AG08396 (cell line): ENCODE measurements around the gene CLDND2.
"Not testable (repeated sequence)": the region's sequence is repeated elsewhere in the genome, so short reads cannot be mapped to it uniquely, and the experiment has no call there.

ENCODE experiments used
- DNase-seq: peaks from one replicate; pipeline ENCODE4 v3.0.0; 2012; ENCODE audit warnings: low spot score, mixed read lengths

CLDND2 gene, protein sequence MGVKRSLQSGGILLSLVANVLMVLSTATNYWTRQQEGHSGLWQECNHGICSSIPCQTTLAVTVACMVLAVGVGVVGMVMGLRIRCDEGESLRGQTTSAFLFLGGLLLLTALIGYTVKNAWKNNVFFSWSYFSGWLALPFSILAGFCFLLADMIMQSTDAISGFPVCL

DNA sequence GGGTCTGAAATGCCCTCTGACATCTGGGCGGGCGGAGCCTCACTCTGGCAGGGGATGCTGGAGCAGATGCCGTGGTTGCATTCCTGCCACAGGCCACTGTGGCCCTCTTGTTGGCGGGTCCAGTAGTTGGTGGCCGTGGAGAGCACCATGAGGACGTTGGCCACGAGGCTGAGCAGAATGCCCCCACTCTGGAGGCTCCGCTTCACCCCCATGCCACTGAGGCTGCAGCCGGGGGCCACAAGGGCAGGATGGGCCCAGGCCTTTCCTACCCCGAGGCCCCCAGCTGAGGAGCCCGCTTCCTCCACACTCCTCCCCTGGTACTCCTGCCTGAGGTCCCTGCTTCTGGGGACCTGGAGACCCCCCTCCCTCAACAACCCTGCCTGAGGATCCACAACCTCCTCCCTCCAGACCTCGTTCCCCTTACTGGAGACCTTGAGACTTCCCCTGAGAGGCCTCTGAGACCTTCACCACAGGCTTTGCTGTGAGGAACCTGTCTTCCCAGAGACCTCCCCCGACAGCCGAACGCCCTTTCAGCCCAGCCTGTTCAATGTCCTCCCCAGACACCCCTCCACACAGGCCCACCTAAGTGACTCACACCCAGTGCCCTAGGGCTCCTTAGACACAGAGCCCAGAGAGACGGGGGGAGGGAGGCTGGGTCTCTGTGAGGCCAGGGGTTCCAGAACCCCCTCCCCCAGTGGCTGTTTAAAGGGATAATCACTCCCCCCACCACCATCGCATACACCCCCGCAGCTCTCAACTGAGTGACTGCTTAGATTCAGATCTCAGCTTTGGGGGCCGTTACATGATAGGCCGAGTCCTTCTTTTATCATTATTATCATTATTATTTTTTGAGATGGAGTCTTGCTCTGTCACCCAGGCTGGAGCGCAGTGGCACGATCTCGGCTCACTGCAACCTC lies at the start of gene CLDND2:
Gene CLDND2, minus strand, starts transcription at position 638 of the 917 bp plus-strand sequence. Its CDS starts 426 bp downstream, at position 212.
- DNase-seq, result peak; percentile 26

DNA sequence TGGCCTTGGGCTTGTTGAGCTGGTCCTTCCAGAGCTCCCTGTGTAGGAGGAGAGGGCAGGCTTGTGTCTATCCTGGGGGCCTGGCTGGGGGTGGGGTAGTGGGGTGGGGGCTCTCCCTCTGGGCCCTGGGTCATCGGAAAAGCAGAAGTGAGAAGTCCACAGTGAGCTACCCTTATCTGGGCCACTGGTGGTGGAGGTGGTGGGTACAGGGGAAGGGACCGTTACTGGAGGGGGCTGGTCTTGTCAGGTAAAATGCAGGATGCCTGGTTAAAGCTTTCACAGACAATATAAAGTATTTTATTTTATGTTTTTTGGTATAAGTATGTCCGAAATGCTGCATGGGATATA lies 49.0 kb upstream of the CLDND2 start:
- DNase-seq, result no peak

DNA sequence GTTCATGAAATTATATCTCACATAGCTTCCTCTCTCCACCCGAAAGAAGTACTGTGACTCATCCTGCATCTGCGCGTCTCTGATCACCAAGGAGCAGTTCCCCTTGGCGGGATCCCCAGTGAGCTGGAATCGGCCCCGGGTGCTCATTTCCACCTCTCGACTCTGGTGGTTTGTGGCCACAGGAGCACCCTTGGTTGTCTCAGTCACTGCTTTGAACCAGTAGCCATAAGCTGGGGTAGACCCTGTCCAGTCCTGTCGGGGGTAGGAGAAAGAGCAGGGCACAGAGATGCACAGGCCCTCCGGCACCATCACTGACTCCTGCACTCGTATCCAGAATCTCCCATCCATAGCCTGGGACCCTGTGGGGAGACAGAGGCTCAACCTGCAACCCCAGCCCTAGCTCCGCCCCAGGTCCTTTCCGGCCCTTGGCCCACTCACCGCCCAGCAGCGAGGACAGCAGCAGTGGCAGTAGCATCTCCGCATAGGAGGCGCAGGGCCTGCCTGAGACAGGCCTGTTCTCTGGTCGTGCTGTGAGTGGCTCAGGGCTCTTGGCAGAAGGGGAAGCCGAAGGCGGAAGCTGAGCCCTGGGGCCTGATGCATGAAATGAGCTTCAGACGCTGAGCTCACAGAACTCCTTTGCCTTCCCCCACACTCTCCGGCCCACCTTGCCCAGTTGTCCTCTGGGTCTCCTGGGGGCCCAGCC lies 48.5 kb upstream of the CLDND2 start, which contains the start of gene SIGLEC10:
Gene SIGLEC10, minus strand, starts transcription at position 536 of the 703 bp plus-strand sequence. Its CDS starts 61 bp downstream, at position 475.
- no peak for DNase-seq

DNA sequence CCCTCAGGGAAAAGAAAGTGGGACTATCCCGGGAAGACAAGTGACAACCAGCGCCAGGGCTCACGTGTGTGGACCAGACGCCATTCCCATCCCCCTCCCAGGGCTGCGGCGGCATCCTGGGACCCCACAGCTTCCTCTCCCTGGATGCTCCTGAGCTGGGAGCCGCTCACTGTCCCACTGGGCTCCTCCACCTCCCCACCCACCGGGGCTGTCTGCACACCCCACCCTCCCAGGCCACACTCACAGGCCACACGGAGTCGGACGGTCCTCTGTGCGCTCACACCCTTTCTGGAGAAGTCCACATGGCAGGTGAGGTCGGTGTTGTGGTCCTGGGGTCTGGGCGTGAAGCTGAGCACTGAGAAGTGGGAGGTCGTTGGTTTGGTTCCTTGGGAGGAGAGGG lies 47.6 kb upstream of the CLDND2 start:
- not testable (repeated sequence) for DNase-seq

DNA sequence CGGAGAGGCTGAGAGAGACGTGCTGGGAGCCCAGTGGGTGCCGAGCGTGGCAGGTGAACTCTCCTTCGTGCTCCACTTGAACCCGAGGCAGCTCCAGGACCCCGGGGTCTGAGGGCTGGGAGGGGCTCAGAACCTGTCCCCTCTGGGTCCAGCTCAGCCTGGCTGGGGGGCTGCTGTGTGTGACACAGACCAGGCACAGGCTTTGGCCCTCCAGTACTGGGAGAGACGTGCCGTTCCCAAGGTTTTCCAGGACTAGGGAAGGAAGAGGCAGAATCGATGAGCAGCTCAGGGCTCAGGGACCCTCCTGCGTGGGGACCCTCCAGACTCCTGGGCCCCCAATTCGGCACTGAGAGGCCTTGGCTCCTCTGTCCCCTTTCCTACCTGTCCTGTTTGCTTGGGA lies 46.4 kb upstream of the CLDND2 start:
- DNase-seq, result no peak

DNA sequence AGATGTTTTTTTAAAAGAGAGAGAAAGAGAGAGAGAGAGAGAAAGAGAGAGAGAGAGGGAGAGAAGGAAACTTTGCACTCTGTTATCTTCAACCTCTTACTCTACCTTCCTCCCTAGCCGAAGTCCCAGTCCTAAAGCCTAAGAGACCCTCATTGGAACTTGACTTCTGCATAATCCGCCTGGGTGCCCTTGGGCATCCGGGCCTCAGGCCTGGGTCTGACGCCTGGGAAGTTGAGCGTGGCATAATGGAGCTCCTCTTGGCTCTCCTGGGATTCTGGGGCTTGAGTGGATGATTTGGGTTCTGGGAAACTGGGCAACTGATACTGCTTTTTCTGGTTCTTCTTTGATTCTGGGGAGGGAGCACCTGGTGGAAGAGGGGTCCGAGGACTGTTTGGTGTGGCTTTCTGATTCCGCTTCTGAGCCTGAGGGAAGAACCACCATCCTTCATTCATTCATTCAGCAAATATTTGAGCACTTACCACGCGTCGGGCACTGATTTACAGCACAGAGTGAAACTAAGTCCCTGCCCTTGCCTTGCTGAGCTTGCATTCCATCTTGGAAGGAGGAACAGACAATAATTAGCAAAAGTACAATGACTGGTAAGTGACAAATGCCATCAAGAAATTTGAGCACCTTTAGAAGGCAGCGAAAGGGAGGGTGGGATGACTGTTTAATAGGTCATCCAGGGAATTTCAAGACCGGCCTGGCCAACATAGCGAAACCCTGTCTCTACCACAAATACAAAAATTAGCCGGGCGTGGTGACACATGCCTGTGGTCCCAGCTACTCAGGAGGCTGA lies 42.3 kb upstream of the CLDND2 start:
- DNase-seq, result no peak

DNA sequence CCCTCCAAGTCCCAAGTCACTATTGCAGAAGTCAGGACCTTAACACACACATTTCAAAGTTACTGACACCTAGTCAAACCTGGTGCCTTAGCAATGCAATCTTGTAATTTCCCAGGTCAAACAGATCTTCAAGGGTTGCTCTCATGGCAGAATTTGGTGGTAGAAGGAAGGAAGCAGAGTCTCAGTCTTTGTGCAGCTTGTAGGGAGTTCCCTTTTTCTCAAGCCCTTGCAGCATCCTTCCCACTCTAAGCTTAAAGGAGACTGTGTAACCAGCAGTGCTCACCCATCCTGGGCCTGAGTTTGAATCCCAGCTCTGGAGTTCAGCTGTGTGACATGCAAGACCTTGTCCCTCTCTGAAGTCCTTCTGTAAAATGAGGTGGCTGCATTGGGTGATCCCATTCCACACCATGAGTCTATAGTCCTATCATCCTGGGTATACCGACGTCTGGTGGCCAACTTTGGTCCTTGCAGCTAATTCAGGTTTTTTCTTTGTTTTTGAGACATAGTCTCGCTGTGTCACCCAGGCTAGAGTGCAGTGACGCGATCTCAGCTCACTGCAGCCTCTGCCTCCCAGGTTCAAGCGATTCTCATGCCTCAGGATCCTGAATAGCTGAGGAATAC lies 38.8 kb upstream of the CLDND2 start:
- no peak for DNase-seq

DNA sequence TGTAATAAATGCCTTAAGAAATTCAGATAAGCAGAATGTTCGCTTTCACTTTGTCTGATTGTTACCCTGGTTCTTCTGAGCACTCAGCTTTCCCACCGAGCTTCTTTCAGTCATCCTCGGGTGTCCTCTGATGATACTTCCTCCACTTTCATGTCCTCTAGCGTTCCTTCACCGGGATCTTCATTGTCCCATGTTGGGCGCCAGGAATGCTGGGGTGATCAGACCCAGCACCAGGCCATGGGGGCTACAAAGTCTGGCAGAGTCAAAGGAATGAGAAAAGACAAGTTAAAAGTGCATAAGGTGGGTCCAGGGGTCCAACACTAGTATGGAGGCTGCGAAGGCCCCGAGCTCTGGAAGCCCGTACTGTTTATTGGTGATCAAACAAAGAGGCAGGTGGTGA lies 33.3 kb upstream of the CLDND2 start:
- no peak for DNase-seq

DNA sequence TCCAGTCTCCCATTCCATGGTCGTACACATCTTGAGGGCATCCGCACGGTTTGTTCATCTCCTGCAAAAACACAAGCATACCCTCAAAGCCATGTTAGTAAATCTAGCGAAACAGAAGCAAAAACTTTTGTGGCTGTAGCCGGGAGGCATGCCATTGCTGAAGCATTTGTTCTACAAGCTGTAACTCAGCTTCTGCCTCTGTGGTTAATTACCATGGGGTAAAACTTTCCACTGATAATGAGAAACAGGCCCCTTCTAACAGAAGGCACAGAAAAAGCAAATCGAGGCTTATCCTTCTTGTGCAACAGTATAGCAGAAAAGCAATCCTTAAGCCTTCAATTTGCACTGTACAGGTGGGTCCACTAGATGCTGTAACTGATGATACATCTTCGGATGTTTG lies 31.1 kb upstream of the CLDND2 start:
- not testable (repeated sequence) for DNase-seq

DNA sequence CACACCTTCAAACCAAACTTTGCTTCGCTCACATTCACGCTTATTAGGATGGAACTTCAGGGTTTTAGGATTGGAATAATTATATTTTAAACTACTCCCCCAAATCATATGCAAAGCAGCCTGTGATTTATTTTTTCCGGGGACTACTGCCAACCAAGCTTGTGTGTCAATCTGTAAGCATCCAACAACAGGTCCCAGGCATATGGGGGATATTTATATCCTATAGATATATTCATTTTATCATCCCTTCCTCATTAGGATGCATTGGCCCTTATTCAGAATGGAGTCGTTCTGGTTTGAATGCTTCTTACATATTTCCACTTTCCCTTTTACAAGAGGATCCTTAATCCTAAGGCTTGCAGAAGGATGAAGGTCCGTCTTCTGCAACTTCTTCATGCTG lies 30.4 kb upstream of the CLDND2 start:
- no peak for DNase-seq

DNA sequence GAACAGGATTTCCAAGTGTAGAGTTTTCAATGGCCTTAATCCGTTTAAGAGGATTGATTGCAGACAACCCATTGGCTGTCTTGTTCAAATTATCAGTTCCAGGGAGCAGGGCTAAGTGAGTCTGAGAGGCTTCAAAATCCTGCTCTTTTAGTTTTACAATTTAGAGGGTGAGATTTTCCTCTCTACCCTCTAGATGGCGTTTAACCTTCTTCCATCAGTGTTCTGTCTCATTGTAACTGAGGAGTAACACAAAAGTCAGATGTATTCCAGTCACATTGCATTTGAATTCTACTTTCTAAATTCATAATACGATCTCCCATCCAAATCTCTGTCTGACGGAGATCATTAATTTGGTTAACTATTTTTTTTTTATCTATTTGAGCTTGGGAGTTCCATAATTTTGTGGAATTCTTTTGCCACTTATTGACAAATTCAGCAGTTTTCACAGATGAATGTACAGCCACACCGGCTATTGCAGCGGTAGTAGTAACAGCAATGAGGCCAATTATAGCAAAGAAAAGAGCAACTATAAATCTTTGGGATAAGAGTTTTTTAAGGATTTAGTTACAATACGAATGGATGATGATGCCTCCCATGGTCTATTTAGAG lies 29.4 kb upstream of the CLDND2 start:
- no peak for DNase-seq

DNA sequence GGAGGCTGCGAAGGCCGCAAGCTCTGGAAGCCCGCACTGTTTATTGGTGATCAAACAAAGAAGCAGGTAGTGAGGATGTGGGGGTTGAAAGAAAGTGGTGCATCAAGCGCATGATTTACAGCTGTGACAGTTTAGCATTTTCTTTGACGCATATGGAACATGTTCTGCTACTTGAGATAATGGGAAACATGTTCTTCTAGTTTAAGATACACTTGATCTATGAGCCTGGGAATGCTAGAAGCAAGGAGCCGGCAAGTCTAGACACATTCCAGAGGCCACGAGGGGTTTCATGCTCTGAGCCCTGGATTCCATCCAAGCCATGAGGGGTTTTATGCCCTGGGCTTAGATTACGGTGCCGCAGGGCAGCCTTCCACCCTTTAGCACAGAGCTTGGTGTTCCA lies 28.6 kb upstream of the CLDND2 start:
- not testable (repeated sequence) for DNase-seq

DNA sequence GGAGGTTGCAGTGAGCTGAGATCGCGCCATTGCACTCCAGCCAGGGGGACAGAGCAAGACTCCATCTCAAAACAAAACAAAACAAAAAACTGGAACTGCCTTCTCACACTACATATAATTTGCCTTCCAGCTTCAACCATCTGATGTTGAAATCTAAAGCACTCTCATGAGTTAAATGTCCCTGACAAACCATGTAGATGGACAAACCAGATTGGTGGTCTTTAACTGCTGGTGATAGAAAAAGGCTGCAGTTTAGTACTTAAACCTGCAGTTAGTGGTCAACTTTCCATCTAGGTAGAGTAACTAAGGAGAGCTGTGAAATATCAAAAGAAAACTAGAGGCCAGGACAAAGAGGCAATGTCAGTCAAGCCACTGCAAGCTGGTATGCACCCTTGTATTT lies 27.4 kb upstream of the CLDND2 start:
- no peak for DNase-seq

DNA sequence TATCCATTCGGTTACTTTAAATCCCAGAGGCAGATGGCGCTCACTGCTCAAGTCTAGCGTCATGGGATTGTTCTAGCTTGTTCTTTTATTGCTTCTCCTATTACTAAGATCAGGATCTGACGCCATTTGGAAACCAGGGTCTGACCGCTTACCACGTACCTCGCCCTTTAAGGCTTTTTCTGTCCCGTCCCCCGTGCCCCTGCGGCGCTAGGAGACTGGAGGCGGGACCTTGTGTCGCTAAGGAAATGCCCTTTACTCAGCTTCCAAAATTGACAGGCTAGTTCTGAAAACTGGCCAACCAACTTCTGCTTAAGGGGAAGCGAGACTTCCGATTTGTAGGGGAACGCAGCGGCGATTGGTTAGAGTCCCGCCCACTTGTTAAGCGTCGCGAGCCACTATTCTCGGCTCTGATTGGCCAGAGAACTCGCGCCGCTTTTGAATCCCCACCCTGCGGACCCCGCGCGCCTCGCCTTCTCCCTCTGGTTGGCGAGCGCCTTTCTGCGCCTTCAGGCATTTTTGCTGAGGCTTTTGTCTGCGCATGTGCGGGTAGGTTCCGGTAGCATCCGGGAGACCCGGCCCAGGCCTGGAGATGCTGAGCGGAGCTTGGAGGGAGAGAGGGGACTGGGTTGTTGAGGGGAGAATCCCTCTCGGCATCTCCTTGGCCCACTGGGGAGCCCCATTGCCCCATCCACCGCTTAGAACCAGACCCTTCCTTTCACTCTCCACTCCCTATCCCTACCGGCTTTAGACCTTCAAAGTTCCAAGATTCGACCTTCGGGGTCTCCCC lies 25.4 kb upstream of the CLDND2 start:
- peak; percentile 97 for DNase-seq

DNA sequence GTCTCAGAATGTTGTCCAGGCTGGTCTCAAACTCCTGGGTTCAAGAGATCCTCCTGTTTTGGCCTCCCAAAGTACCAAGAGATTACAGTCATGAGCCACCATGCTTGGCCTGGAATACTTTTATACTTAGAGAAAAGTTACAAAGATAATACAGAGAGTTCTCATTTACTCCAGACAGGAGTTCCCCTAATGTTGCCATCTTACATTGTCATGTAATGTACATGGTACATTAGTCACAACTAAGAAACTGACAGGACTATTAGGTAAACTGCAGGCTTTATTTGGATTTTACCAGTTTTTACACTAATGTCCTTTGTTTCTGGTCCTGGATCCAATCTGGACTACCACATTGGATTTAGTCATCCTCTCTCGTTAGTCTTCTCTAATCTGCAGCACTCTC lies 23.9 kb upstream of the CLDND2 start:
- no peak for DNase-seq

DNA sequence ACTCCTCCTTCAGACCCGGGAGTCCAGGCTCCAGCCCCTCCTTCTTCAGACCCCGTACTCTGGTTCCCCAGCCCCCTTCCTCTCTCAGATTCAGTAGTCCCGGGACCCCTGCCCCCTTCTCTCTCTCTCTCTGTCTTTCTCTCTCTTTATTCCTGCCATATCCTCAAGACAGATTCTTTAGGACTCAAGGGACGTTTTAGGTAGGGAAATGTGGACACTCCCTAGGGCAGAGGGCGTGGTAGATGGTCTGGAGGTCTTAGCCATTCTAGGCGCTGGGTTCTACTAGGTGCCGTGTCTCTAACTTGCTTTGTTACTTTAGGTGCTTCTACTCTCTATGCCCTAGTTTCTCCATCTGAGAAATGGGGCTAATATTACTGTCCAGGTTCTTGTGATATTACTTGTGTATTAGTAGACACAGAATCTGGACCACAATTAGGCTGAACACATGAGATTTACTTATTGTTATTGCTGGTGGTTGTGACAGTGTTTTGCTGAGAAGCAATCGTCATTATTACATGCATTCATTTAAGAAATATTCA lies 22.3 kb upstream of the CLDND2 start:
- DNase-seq, result no peak

DNA sequence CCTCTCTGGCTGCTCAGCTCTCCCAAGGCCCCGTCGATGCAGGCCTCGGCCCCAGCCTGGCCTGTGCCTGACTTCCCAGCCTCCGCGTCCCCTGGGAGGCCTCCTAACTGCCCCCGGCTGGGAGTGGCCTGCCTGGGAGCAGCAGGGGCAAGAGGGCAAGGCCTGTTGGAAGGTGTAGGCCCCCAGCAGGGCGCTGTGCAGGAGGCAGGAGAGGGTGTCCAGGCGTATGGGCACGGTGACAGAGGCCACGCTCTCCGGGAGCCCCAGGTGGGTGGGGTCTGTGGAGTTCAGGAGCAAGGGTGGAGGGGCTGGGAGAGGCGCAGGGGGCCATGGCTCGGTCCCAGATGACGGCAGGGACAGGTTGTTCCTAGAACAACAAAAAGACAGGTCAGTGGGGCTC lies 20.3 kb upstream of the CLDND2 start:
- DNase-seq, result no peak

DNA sequence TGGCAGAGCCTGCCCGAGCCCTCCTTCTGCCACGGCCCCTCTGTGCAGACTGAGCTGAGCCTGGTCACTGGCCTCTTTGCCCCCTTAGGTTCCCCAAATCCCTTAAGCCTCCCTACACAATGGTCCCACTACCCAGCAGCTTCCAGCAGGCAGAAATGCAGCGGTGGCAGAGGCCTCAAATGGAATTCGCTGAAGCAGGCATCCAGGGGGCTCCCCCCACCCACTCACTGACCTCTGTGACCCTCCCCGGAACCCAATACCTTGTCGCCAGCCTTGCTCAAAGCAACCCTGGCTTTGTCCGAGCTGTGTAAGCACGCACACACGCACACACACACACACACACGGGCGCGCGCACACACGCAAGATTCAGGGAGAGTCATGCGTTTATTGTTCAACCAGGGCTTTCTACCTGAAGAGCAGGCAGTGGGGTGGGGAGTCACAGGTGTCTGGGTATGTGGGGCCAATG lies 19.2 kb upstream of the CLDND2 start, which contains the start of gene LIM2:
Gene LIM2, minus strand, starts transcription at position 51 of the 466 bp plus-strand sequence. CDS start 531 bp downstream, outside the sequence.
- DNase-seq, result no peak

DNA sequence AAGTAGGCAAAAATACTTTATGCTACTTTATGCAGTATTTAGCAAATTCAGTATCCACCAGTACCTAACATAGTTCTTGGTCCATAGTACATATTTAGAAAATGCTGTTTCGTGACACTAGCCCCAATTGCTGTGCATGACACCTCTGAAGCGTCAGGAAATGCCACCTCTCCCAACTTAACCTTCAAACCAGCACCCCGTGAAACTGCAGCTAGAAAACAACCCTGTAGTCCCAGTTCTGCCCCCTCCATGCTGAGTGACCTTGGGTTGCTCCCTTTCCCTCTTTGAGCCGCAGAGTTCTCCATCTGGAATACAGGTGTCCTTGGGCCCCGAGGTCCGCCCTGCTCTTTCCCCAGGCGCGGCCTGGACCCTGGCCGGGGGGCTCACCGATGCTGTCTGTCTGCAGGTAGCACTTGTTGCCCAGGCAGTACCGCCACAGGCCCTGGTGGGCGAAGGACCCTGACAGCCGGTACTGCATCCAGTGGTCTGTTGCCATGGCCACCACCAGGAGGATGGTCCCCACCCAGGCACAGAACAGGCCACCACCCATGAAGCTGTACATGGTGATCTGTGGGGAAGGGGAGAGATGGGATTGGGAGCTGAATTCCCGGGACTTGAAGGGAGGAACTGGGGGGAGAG lies 18.2 kb upstream of the CLDND2 start:
- DNase-seq, result no peak
